ENCODE results near the gene PTBP1.

Gene PTBP1

GRCh38 chr19:757811-758668, 39.2 kb upstream of the PTBP1 start:
- H3K9me3 Mint-ChIP-seq, result peaks cover 10% of the 10 kb centered on the region
- H3K27me3 Mint-ChIP-seq (ENCODE audit: low read depth), result peaks cover 4% of the 10 kb centered on the region
- no peak overlapping the region for H3K4me3 Mint-ChIP-seq
- TF ChIP-seq CTCF (IDR thresholded peaks at IDR 0.05; ENCODE audit: unreplicated experiment in 3 of 3), result no peak
- peaks cover 4% of the 10 kb centered on the region for H3K36me3 Mint-ChIP-seq (ENCODE audit: low read depth)
- peaks cover 3% of the 10 kb centered on the region for H3K4me1 Mint-ChIP-seq
- no peak overlapping the region for H3K27ac Mint-ChIP-seq

- H3K36me3 Mint-ChIP-seq (ENCODE audit: low read depth), result peaks cover 4% of the 10 kb centered on the region
- no peak for TF ChIP-seq CTCF (IDR thresholded peaks at IDR 0.05; ENCODE audit: unreplicated experiment in 3 of 3)
- H3K4me1 Mint-ChIP-seq, result peaks cover under 1% of the 10 kb centered on the region
- peaks cover 10% of the 10 kb centered on the region for H3K9me3 Mint-ChIP-seq
- peaks cover 4% of the 10 kb centered on the region for H3K27me3 Mint-ChIP-seq (ENCODE audit: low read depth)
- no peak overlapping the region for H3K27ac Mint-ChIP-seq
- H3K4me3 Mint-ChIP-seq, result no peak overlapping the region
These were observed 34.1 kb upstream of the PTBP1 start for GRCh38 chr19:763181-763580.

- Mint-ChIP-seq H3K4me3 (no peak overlapping the region), H3K4me1 (peaks cover 6% of the 10 kb centered on the region), H3K27me3 (ENCODE audit: low read depth) (peaks cover 4% of the 10 kb centered on the region), H3K9me3 (peaks cover 4% of the 10 kb centered on the region), H3K27ac (no peak overlapping the region), H3K36me3 (ENCODE audit: low read depth) (peaks cover 4% of the 10 kb centered on the region)
- no peak for TF ChIP-seq CTCF (IDR thresholded peaks at IDR 0.05; ENCODE audit: unreplicated experiment in 3 of 3)
These were observed 33.4 kb upstream of the PTBP1 start for GRCh38 chr19:763869-764268.

GRCh38 chr19:764301-764700, 33.0 kb upstream of the PTBP1 start:
- TF ChIP-seq CTCF (IDR thresholded peaks at IDR 0.05; ENCODE audit: unreplicated experiment in 3 of 3), result no peak
- Mint-ChIP-seq H3K4me1 (peaks cover 6% of the 10 kb centered on the region), H3K27ac (no peak overlapping the region), H3K9me3 (peaks cover 4% of the 10 kb centered on the region), H3K4me3 (no peak overlapping the region), H3K36me3 (ENCODE audit: low read depth) (peaks cover 4% of the 10 kb centered on the region), H3K27me3 (ENCODE audit: low read depth) (peaks cover 4% of the 10 kb centered on the region)

- TF ChIP-seq CTCF (IDR thresholded peaks at IDR 0.05; ENCODE audit: unreplicated experiment in 3 of 3), result no peak
- Mint-ChIP-seq H3K36me3 (ENCODE audit: low read depth) (no peaks in the 10 kb centered on the region), H3K27ac (no peak overlapping the region), H3K27me3 (ENCODE audit: low read depth) (no peaks in the 10 kb centered on the region), H3K4me3 (no peak overlapping the region), H3K9me3 (no peaks in the 10 kb centered on the region), H3K4me1 (peaks cover 6% of the 10 kb centered on the region)
These were observed 32.0 kb upstream of the PTBP1 start for GRCh38 chr19:765179-765738.

All from nephron (organoid).